CD4-positive, alpha-beta memory T cell (primary cell): ENCODE results near the gene SUN1. TPM values are rescaled to one million over a fixed set of nuclear protein-coding genes. Genes with fewer than 3 reads are reported as not detected.
"Not testable (repeated sequence)": the region's sequence is repeated elsewhere in the genome, so short reads cannot be mapped to it uniquely, and the experiment has no call there.

Source experiments
- CTCF ChIA-PET: fragments of 350-600 bp; sonication (Branson Sonifier 250); formaldehyde crosslinking; loops from one replicate; lab custom pipeline; 2021; ENCODE audit warnings: inconsistent platforms; ENCODE audit not compliant: partially characterized antibody; lab: Charles Lee
- POLR2A ChIA-PET: fragments of 350-600 bp; sonication (Branson Sonifier 250); formaldehyde crosslinking; loops from one replicate; lab custom pipeline; 2021; ENCODE audit not compliant: partially characterized antibody; lab: Charles Lee
- DNase-seq, 5 donors: peaks; one replicate each; pipeline versions ENCODE4 v3.0.0 to v3.0.0-alpha.2; 2020 to 2022; ENCODE audit warnings: mixed read lengths in 1 of 5
- H3K27ac ChIP-seq: one replicate; pipeline ENCODE4 v1.7.0; 2013; ENCODE audit warnings: low read depth, low read length
- H3K27me3 ChIP-seq: 2 replicates; pipeline ENCODE4 v1.7.0; 2013; ENCODE audit warnings: mild to moderate bottlenecking, low read length, moderate library complexity; ENCODE audit not compliant: insufficient read depth
- H3K36me3 ChIP-seq: 2 replicates; pipeline ENCODE4 v1.7.0; 2013; ENCODE audit warnings: mild to moderate bottlenecking, low read length, moderate library complexity; ENCODE audit not compliant: insufficient read depth
- H3K4me1 ChIP-seq: 2 replicates; pipeline ENCODE4 v1.7.0; 2013; ENCODE audit warnings: mild to moderate bottlenecking, low read length, moderate library complexity; ENCODE audit not compliant: insufficient read depth
- H3K4me3 ChIP-seq, 2 donors: one replicate each; pipeline ENCODE4 v1.7.0; 2013; ENCODE audit warnings: low read length in 2 of 2, mild to moderate bottlenecking in 1 of 2
- H3K9me3 ChIP-seq, 2 donors: one replicate each; pipeline ENCODE4 v1.7.0; 2013; ENCODE audit warnings: low read length in 2 of 2, control low read depth in 1 of 2; ENCODE audit not compliant: control insufficient read depth in 1 of 2
- H3K27ac Mint-ChIP-seq, 7 donors: one replicate each; pipeline ENCODE4 v1.8.0; 2020 to 2021; ENCODE audit warnings: mixed read lengths in 7 of 7, mild to moderate bottlenecking in 6 of 7, inconsistent platforms in 3 of 7, moderate library complexity in 3 of 7
- H3K27me3 Mint-ChIP-seq, 2 donors: one replicate each; pipeline ENCODE4 v1.8.0; 2020 to 2021; ENCODE audit warnings: mixed read lengths in 2 of 2
- H3K36me3 Mint-ChIP-seq, 2 donors: one replicate each; pipeline ENCODE4 v1.8.0; 2020 to 2021; ENCODE audit warnings: mixed read lengths in 2 of 2, inconsistent platforms in 1 of 2, mild to moderate bottlenecking in 1 of 2
- H3K4me1 Mint-ChIP-seq, 4 donors: one replicate each; pipeline ENCODE4 v1.8.0; 2020 to 2021; ENCODE audit warnings: mixed read lengths in 4 of 4, mild to moderate bottlenecking in 1 of 4
- H3K4me3 Mint-ChIP-seq, 8 donors: one replicate each; pipeline ENCODE4 v1.8.0; 2020 to 2021; ENCODE audit warnings: mixed read lengths in 8 of 8, mild to moderate bottlenecking in 7 of 8, moderate library complexity in 6 of 8, inconsistent platforms in 3 of 8
- H3K9me3 Mint-ChIP-seq, 8 donors: one replicate each; pipeline ENCODE4 v1.8.0; 2020 to 2021; ENCODE audit warnings: mixed read lengths in 8 of 8, mild to moderate bottlenecking in 5 of 8, inconsistent platforms in 3 of 8, moderate library complexity in 1 of 8
- intact Hi-C: fragments of 100-400 bp; cut with micrococcal nuclease; formaldehyde crosslinking; loops from one replicate; pipeline ENCODE4 v1.15.1; 2023
- polyA plus RNA-seq, 2 donors: library from polyadenylated mRNA; unstranded; fragments of 300-500 nt; fragmentation: Illumina TruSeq; gene quantifications; one replicate each; pipeline ENCODE4 v1.2.3, GENCODE V29; 2021
- total RNA-seq, 2 experiments: library from RNA; stranded (reverse); gene quantifications; one replicate each; pipeline ENCODE4 v1.2.3, GENCODE V29; 2021

Gene SUN1
- total and polyA plus RNA-seq, 4 experiments from 2014 or later, result 53.7 to 210 (median 131) TPM

DNA sequence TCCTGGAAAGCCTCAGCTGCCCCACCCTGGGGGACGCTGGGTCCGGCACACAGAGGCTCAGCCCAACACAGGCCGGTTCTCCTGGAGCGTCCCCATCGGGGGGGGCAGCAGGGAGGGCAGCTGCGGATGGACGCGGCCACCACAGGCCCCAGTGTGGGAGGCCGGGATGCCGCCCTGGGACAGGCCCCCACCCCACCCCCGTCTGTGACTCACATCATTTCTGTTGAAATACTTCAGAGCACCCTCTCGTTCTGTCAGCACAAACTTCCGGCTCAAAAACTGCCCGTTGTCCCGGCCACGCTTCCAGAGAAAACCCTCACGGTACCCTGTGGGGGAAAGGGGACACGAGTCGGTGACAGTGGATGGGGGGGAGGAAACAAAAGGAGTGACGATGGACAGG, 72.6 kb downstream of the SUN1 start:
- Mint-ChIP-seq H3K4me3 (no peak overlapping the region), H3K36me3 (peaks cover 0 to 1% of the 10 kb centered on the region in 2 donors), H3K27ac (no peak overlapping the region), H3K27me3 (peaks cover 0 to 3% of the 10 kb centered on the region in 2 donors), H3K9me3 (no peaks in the 10 kb centered on the region), H3K4me1 (peaks cover 0 to 7% (median 3%) of the 10 kb centered on the region in 4 donors)
- POLR2A ChIA-PET, result no interaction called here
- DNase-seq, result no peak
- no peaks in the 10 kb centered on the region for H3K27me3 ChIP-seq
- no peak overlapping the region for H3K4me3 ChIP-seq
- intact Hi-C loops, result no loop called here
- CTCF ChIA-PET, result no interaction called here
- no peaks in the 10 kb centered on the region for H3K36me3 ChIP-seq
- H3K4me1 ChIP-seq, result peaks cover 13% of the 10 kb centered on the region
- H3K27ac ChIP-seq, result no peak overlapping the region
- no peaks in the 10 kb centered on the region for H3K9me3 ChIP-seq

- no peaks in the 10 kb centered on the region for H3K36me3 ChIP-seq
- H3K4me1 Mint-ChIP-seq, result peaks cover 2 to 14% (median 9%) of the 10 kb centered on the region in 4 donors
- POLR2A ChIA-PET, result interaction anchor here (5.6 kb wide), 1 partner anchor 15 kb away, joined by 63 read pairs; no protein-coding TSS in a partner anchor
- no peaks in the 10 kb centered on the region for H3K27me3 ChIP-seq
- no peaks in the 10 kb centered on the region for H3K9me3 Mint-ChIP-seq
- no peaks in the 10 kb centered on the region for H3K9me3 ChIP-seq
- H3K36me3 Mint-ChIP-seq, result no peaks in the 10 kb centered on the region
- H3K4me3 ChIP-seq, result no peak overlapping the region
- intact Hi-C loops, result no loop called here
- H3K4me1 ChIP-seq, result peaks cover 10% of the 10 kb centered on the region
- no peak overlapping the region for H3K4me3 Mint-ChIP-seq
- CTCF ChIA-PET, result no interaction called here
- DNase-seq, result no peak
- peak overlapping the region in 1 of 7 donors; percentile 29 for H3K27ac Mint-ChIP-seq
- no peak overlapping the region for H3K27ac ChIP-seq
- peaks cover 0 to 3% of the 10 kb centered on the region in 2 donors for H3K27me3 Mint-ChIP-seq
Observed at GRCh38 chr7:906776-907157, 74.5 kb downstream of the SUN1 start.

DNA sequence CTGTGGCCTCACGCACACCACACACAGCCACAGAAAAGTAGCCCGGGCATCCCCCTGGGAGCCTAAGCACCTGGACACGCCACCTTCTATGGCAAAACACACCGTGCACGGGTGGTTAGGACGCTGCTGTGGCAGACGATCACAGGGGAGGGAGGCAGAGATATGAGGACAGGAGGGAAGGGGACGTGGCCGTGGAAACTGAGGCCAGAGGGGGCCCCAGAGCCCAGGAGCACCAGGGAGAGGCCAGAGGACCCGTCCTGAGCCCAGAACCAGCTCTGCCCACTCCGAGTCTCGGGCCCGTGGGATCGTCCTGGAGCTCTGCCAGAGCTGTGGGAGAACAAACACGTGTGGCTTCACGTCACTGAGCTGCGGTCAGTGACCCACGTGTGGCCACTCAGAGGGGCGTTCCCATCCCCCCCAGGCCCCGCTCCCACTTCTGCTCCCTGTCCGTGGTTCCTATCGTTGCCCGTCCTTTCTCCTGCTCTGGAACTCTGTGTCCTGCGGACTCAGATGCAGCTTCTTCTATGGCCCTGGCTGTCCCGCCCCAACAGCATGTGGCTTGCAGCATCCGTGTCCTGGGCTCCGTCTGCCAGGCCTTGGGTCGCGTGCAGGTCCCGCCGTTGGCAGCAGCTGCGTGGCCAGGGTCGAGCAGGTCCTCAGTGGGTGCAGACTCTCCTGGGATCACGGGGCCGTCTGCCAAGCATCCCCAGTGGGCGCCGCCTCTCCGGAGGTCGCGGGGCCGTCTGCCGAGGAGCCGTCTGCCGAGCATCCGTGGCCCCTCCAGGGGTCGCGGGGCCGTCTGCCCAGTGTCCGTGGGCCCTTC, 75.1 kb downstream of the SUN1 start:
- Histone ChIP-seq H3K27me3 (no peaks in the 10 kb centered on the region), H3K27ac (no peak overlapping the region), H3K4me3 (no peak overlapping the region), H3K9me3 (no peaks in the 10 kb centered on the region), H3K36me3 (no peaks in the 10 kb centered on the region), H3K4me1 (peaks cover 10% of the 10 kb centered on the region)
- ChIA-PET CTCF (interaction anchor here (0.6 to 3.4 kb wide), 9 partner anchors 10 to 158 kb away, joined by 3 to 19 read pairs (median 7); no protein-coding TSS in a partner anchor), POLR2A (interaction anchor here (3.1 to 5.6 kb wide), 2 partner anchors 14 to 47 kb away, joined by 10 to 63 read pairs; partner anchors contain the start of gene ADAP1)
- peak in 4 of 5 donors; percentile 37 to 62 (median 44) for DNase-seq
- H3K4me3 Mint-ChIP-seq, result peak overlapping the region in 1 of 8 donors; percentile 50
- no peaks in the 10 kb centered on the region for H3K36me3 Mint-ChIP-seq
- no peaks in the 10 kb centered on the region for H3K9me3 Mint-ChIP-seq
- H3K27ac Mint-ChIP-seq, result peak overlapping the region in 1 of 7 donors; percentile 29
- intact Hi-C loops, result no loop called here
- H3K27me3 Mint-ChIP-seq, result peaks cover 0 to 2% of the 10 kb centered on the region in 2 donors
- peaks cover 2 to 14% (median 9%) of the 10 kb centered on the region in 4 donors for H3K4me1 Mint-ChIP-seq

GRCh38 chr7:908159-908581, 75.9 kb downstream of the SUN1 start:
- Histone ChIP-seq H3K27ac (no peak overlapping the region), H3K36me3 (no peaks in the 10 kb centered on the region), H3K9me3 (no peaks in the 10 kb centered on the region), H3K27me3 (no peaks in the 10 kb centered on the region), H3K4me3 (no peak overlapping the region), H3K4me1 (peaks cover 10% of the 10 kb centered on the region)
- Mint-ChIP-seq H3K4me1 (peaks cover 2 to 14% (median 10%) of the 10 kb centered on the region in 4 donors), H3K9me3 (no peaks in the 10 kb centered on the region), H3K27me3 (no peaks in the 10 kb centered on the region), H3K4me3 (peak overlapping the region in 5 of 8 donors; percentile 11 to 74 (median 20)), H3K27ac (no peak overlapping the region), H3K36me3 (no peaks in the 10 kb centered on the region)
- POLR2A ChIA-PET, result interaction anchor here (3.1 to 5.6 kb wide), 2 partner anchors 14 to 46 kb away, joined by 10 to 63 read pairs; partner anchors contain the start of gene ADAP1
- CTCF ChIA-PET, result interaction anchor here (0.6 to 3.4 kb wide), 12 partner anchors 11 to 157 kb away, joined by 3 to 22 read pairs (median 6); no protein-coding TSS in a partner anchor
- intact Hi-C loops, result no loop called here
- peak in 2 of 5 donors; percentile 13 to 37 for DNase-seq

- POLR2A ChIA-PET, result interaction anchor here (1.0 to 5.6 kb wide), 6 partner anchors 13 to 67 kb away, joined by 3 to 63 read pairs (median 6); partner anchors contain the start of gene ADAP1
- H3K27me3 Mint-ChIP-seq, H3K36me3 Mint-ChIP-seq, H3K36me3 ChIP-seq, H3K27me3 ChIP-seq, H3K9me3 ChIP-seq, H3K4me3 ChIP-seq, H3K27ac Mint-ChIP-seq, H3K27ac ChIP-seq, H3K9me3 Mint-ChIP-seq: not testable (repeated sequence)
- intact Hi-C loops, result loop anchor here (1.0 kb wide), 3 partner anchors 15 to 157 kb away; partner anchors contain the start of gene ADAP1
- CTCF ChIA-PET, result interaction anchor here (0.8 to 3.4 kb wide), 15 partner anchors 11 to 157 kb away, joined by 3 to 22 read pairs (median 7); partner anchors contain the start of gene COX19
- DNase-seq, result peak; percentile 46 to 69 (median 59)
- H3K4me3 Mint-ChIP-seq, result peak overlapping the region in 4 of 8 donors; percentile 12 to 74 (median 27)
- peaks cover 10% of the 10 kb centered on the region for H3K4me1 ChIP-seq
- peaks cover 2 to 14% (median 10%) of the 10 kb centered on the region in 4 donors for H3K4me1 Mint-ChIP-seq
Observed at GRCh38 chr7:908591-909357, 76.5 kb downstream of the SUN1 start.

DNA sequence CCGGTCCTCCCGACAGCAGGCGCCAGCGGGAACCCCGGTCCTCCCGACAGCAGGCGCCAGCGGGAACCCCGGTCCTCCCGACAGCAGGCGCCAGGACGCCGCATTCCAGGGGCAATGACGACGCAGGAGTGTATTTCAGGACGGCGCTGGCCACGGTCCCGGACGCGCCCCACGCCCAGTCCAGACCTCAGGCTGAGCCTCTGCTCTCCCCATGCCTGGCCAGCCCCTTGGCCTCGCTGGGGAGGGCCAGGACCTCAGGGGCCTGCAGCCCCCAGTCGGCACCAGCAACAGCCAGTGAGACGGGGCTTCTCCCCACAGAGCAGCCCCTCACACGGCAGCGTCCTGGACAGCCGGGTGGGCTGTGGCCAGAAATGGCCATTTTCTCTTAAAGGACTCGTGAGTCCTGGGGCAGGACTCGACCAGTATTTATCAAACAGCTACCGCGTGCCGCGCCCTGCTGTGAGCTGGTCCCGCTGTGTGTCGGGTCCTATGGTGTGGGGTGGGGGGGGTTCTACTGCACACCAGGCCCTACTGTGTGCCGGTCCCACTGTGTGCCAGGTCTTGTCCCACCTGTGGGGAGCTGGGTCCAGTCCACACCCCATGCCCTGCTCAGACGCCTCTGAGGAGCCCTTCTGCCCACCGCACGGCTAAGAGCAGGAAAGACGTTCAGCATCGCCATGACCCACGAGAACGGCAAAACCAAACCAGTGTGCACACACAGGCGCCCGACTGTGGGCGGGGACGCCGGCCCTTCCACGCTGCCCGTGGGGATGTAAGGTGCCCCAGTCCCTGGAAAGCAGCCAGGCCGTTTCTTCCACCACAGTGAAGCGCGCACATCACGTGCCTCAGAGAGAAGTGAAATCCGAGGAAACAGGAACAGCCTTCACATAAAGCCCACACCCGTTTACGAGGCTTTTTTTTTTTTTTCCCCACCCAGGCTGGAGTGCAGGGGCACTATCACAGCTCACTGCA, 77.4 kb downstream of the SUN1 start:
- H3K27me3 Mint-ChIP-seq, result no peaks in the 10 kb centered on the region
- no peak overlapping the region for H3K4me3 ChIP-seq
- H3K36me3 ChIP-seq, result no peaks in the 10 kb centered on the region
- peak overlapping the region in 3 of 7 donors; percentile 65 to 68 (median 67) for H3K27ac Mint-ChIP-seq
- H3K36me3 Mint-ChIP-seq, result no peaks in the 10 kb centered on the region
- peak overlapping the region; percentile 35 to 77 (median 72) for H3K4me3 Mint-ChIP-seq
- H3K4me1 Mint-ChIP-seq, result peaks cover 2 to 14% (median 10%) of the 10 kb centered on the region in 4 donors
- peak in 1 of 5 donors; percentile 46 for DNase-seq
- CTCF ChIA-PET, result interaction anchor here (0.9 to 3.4 kb wide), 14 partner anchors 9 to 267 kb away, joined by 3 to 22 read pairs (median 5); partner anchors contain the start of gene COX19
- no peaks in the 10 kb centered on the region for H3K9me3 ChIP-seq
- no peaks in the 10 kb centered on the region for H3K27me3 ChIP-seq
- POLR2A ChIA-PET, result interaction anchor here (1.0 to 5.6 kb wide), 9 partner anchors 12 to 66 kb away, joined by 3 to 63 read pairs (median 3); partner anchors contain the start of genes ADAP1 and GET4
- peaks cover 10% of the 10 kb centered on the region for H3K4me1 ChIP-seq
- H3K9me3 Mint-ChIP-seq, result no peaks in the 10 kb centered on the region
- no peak overlapping the region for H3K27ac ChIP-seq
- intact Hi-C loops, result loop anchor here (1.0 kb wide), 3 partner anchors 14 to 156 kb away; partner anchors contain the start of gene ADAP1
